Hepatocyte (in vitro differentiated cells): ENCODE results near the gene DSCAML1.

Experiments used
- CTCF ChIP-seq: fragments of 200-600 bp; sonication (generic); IDR thresholded peaks from 2 replicates; pipeline ENCODE4 v1.5.1; 2016; ENCODE audit warnings: antibody characterized with exemption, mild to moderate bottlenecking; ENCODE audit not compliant: poor library complexity
- EZH2 ChIP-seq: fragments of 200-600 bp; sonication (generic); IDR thresholded peaks from 2 replicates; pipeline ENCODE4 v1.6.1; 2016; ENCODE audit warnings: antibody characterized with exemption, mild to moderate bottlenecking, borderline replicate concordance
- EZH2phosphoT487 ChIP-seq: fragments of 200-600 bp; sonication (generic); IDR thresholded peaks from one replicate; pipeline ENCODE4 v1.6.1; 2018; ENCODE audit warnings: antibody characterized with exemption, mild to moderate bottlenecking, low read depth, moderate library complexity; ENCODE audit not compliant: unreplicated experiment, severe bottlenecking

GRCh38 chr11:117806846-117807245, 9.8 kb upstream of the DSCAML1 start:
- no peak for TF ChIP-seq CTCF
- no peak for TF ChIP-seq EZH2
- TF ChIP-seq EZH2phosphoT487, result no peak
